K562 (cell line): Measurements from ENCODE around the gene LMBR1. TPM values are rescaled to one million over a fixed set of nuclear protein-coding genes. Genes with fewer than 3 reads are reported as not detected.
A peak's percentile ranks its signal among the peaks of the same experiment; 100 is the strongest.

Experiments used
- ATAC-seq: fragments of 200-7000 bp; cut with Tn5 transposase; 3 replicates; pipeline ENCODE4 v1.9.1; 2020; ENCODE audit warnings: moderate library complexity
- BruUV-seq: library from RNA; stranded (reverse); fragments of 400-500 nt; replicated peaks from 2 replicates; lab custom pipeline; 2021; lab: Mats Ljungman, UMichigan
- CTCF ChIA-PET: fragments of 300-600 bp; formaldehyde crosslinking; extraction: SDS; loops from one replicate; lab custom pipeline; 2021; ENCODE audit warnings: low intra/inter-chr PET ratio; lab: Yijun Ruan, JAX
- POLR2A ChIA-PET: fragments of 300-600, 350-650 bp; sonication (Branson Sonifier 250); formaldehyde crosslinking; extraction: SDS; loops from one replicate; lab custom pipeline; 2021; ENCODE audit warnings: antibody characterized with exemption, inconsistent platforms; lab: Yijun Ruan, JAX
- DNase-seq, 4 experiments: peaks; one replicate each; pipeline versions ENCODE4 v3.0.0 to v3.0.0-alpha.2; 2011 to 2018; ENCODE audit warnings: low spot score in 3 of 4, mixed read lengths in 3 of 4; ENCODE audit errors: extremely low read depth in 1 of 4
- FAIRE-seq: peaks from 2 replicates; lab custom pipeline; 2011; peaks lifted over from hg19 to GRCh38; lab: Jason Lieb, UNC
- H2AFZ ChIP-seq: 2 replicates; pipeline ENCODE4 v1.6.0; 2011; ENCODE audit warnings: low read depth, low read length, control low read depth, inconsistent platforms
- H3K27ac ChIP-seq: fragments of 200-600 bp; 3 replicates; pipeline ENCODE4 v1.8.0; 2011; ENCODE audit warnings: low read depth, mild to moderate bottlenecking, control low read depth, inconsistent platforms, low read length, moderate library complexity, mixed read lengths; ENCODE audit errors: extremely low read depth
- H3K27me3 ChIP-seq, 2 experiments: fragments of 300-600 bp in 1 of 2; 2 replicates in 1 of 2; 3 replicates in 1 of 2; pipeline versions ENCODE4 v1.6.0 to v1.8.0; 2011; ENCODE audit warnings: inconsistent platforms in 2 of 2, low read length in 2 of 2, mild to moderate bottlenecking in 1 of 2, mixed read lengths in 1 of 2, moderate library complexity in 1 of 2; ENCODE audit not compliant: control insufficient read depth in 2 of 2, insufficient read depth in 2 of 2
- H3K36me3 ChIP-seq: fragments of 300-600 bp; 3 replicates; pipeline ENCODE4 v1.8.0; 2011; ENCODE audit warnings: mild to moderate bottlenecking, low read length, inconsistent platforms; ENCODE audit not compliant: control insufficient read depth, insufficient read depth
- H3K4me1 ChIP-seq, 2 experiments: fragments of 200-600 bp in 1 of 2; replicated peaks in 1 of 2; 2 replicates in 1 of 2; 3 replicates in 1 of 2; pipeline versions ENCODE4 v1.5.1 to v1.8.0; 2011; ENCODE audit warnings: inconsistent platforms in 2 of 2, low read length in 2 of 2, mild to moderate bottlenecking in 1 of 2, mixed read lengths in 1 of 2, moderate library complexity in 1 of 2; ENCODE audit not compliant: control insufficient read depth in 2 of 2, insufficient read depth in 2 of 2
- H3K4me2 ChIP-seq: 2 replicates; pipeline ENCODE4 v1.6.1; 2011; ENCODE audit warnings: low read length, control low read depth, inconsistent platforms, mixed read lengths; ENCODE audit not compliant: insufficient read depth
- H3K4me3 ChIP-seq: fragments of 200-600 bp; sonication (generic), shearing (Covaris generic); 2 replicates; pipeline ENCODE4 v1.5.1; 2016; ENCODE audit warnings: control low read depth, inconsistent platforms
- H3K79me2 ChIP-seq: fragments of 200-600 bp; 3 replicates; pipeline ENCODE4 v1.8.0; 2011; ENCODE audit warnings: low read length, inconsistent platforms; ENCODE audit not compliant: control insufficient read depth, insufficient read depth
- H3K9ac ChIP-seq, 2 experiments: 2 replicates each; pipeline versions ENCODE4 v1.6.0 to v1.6.1; 2011; ENCODE audit warnings: low read depth in 2 of 2, low read length in 2 of 2, control low read depth in 1 of 2, inconsistent platforms in 1 of 2, mild to moderate bottlenecking in 1 of 2, mixed read lengths in 1 of 2; ENCODE audit not compliant: insufficient read depth in 1 of 2
- H3K9me1 ChIP-seq: one replicate; pipeline ENCODE4 v1.6.0; 2011; ENCODE audit warnings: inconsistent platforms, mild to moderate bottlenecking, low read length, moderate library complexity; ENCODE audit not compliant: control insufficient read depth, insufficient read depth
- H3K9me3 ChIP-seq: replicated peaks from 2 replicates; pipeline ENCODE4 v1.5.1; 2011; ENCODE audit warnings: low read depth, low read length, inconsistent platforms; ENCODE audit not compliant: control insufficient read depth, insufficient read depth
- H4K20me1 ChIP-seq: replicated peaks from 2 replicates; pipeline ENCODE4 v1.6.1; 2011; ENCODE audit warnings: low read length, inconsistent platforms, mixed read lengths; ENCODE audit not compliant: control insufficient read depth, insufficient read depth
- KLF1 ChIP-seq: fragments of 450-650 bp; IDR thresholded peaks from 2 replicates; pipeline ENCODE4 v1.6.1; 2016; ENCODE audit warnings: missing genetic modification characterization, missing compliant biosample characterization
- WHSC1 ChIP-seq: IDR thresholded peaks from one replicate; pipeline ENCODE4 v1.6.1; 2012; ENCODE audit warnings: low read length, control low read depth, inconsistent platforms
- WGBS: fragments of 100-300 bp; shearing (Covaris generic); methylation state at CpG from one replicate; pipeline ENCODE4 v1.1.6; 2016; ENCODE audit warnings: low coverage, mixed read lengths; ENCODE audit not compliant: insufficient coverage; ENCODE audit errors: missing lambda C conversion rate; 5-methylcytosine and 5-hydroxymethylcytosine counted together
- in situ Hi-C: fragments of 300-500 bp; cut with MboI; formaldehyde crosslinking; loops from 4 replicates; pipeline ENCODE4 v1.15.0; 2018; ENCODE audit warnings: inconsistent platforms, mixed read lengths
- intact Hi-C: fragments of 100-400 bp; cut with micrococcal nuclease; formaldehyde crosslinking; loops from 2 replicates; pipeline ENCODE4 v1.14.2; 2022
- polyA plus RNA-seq, 8 experiments: library from polyadenylated mRNA; depleted of rRNA in 4 of 8; stranded (reverse) in 5 of 8; unstranded in 3 of 8; fragments of >200 nt; fragmentation: Nextera tagmentation in 2 of 8; fragmentation: Illumina TruSeq in 1 of 8; extraction: Ambion mirVana in 2 of 8; extraction: Trizol in 1 of 8; gene quantifications; 2 replicates each; pipeline versions ENCODE4 v1.2.1 to v1.2.3, GENCODE V29; 2011 to 2014; ENCODE audit warnings: inconsistent platforms in 1 of 8, missing spikeins in 1 of 8
- total RNA-seq, 7 experiments: library from RNA; depleted of rRNA in 6 of 7; stranded (reverse); fragments of >200 nt in 6 of 7; fragmentation: Illumina TruSeq in 2 of 7; extraction: Trizol in 2 of 7; gene quantifications; 2 replicates each; pipeline versions ENCODE4 v1.2.1 to v1.2.3, GENCODE V29; 2011 to 2021; ENCODE audit warnings: low replicate concordance in 1 of 7
- TF ChIP-seq, protein P1 (sequence below): sonication (generic); formaldehyde crosslinking; IDR thresholded peaks from 2 replicates; pipeline ENCODE4 v1.8.1; 2023; ENCODE audit warnings: mild to moderate bottlenecking, missing genetic modification reagents

Gene LMBR1
- total and polyA plus RNA-seq, 9 of the 15 experiments (the other 6 are each of a cell fraction or from before 2014, with no cell fraction given) = 7.7 to 90.0 (median 59.9) TPM

DNA sequence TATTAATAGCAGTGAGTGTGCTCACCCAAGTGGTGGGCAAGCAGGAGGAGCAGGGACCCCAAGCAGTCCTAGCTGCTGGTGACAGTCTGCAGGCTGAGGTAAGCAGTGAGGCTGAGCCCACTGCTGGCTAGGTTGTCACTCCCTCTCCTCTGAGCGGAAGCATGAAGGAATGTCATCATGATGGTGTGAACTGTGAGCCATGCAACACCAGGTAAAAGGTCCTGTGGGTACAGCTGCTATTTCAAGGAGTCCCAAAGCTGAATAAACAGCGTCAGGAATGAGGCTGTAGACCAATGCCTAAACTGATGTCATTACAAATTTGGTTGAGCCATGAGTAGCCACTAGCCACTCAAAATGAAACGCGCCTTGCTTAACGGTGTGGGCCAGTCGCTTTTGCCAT is 126.3 kb downstream of the LMBR1 start:
- no peak overlapping the region for H2AFZ ChIP-seq
- 93% methylated on average over 6 of the region's 6 CpGs for whole genome bisulfite sequencing
- H3K9ac ChIP-seq = no peak overlapping the region
- no peak overlapping the region for H3K4me2 ChIP-seq
- FAIRE-seq = no peak
- ChIA-PET CTCF (no interaction called here), POLR2A (no interaction called here)
- peak; percentile 14; the same call in 2 of the 3 replicates for ATAC-seq
- H3K4me3 ChIP-seq = no peak overlapping the region
- H3K27ac ChIP-seq = no peak overlapping the region
- in situ Hi-C loops (no loop called here), intact Hi-C loops (loop anchor here (5.0 kb wide), 1 partner anchor 204 kb away; no protein-coding TSS in a partner anchor)
- H3K79me2 ChIP-seq = 0 out of 3 replicates have a peak, but pooled peaks cover 9% of the 10 kb centered on the region
- peaks cover 0 to 5% of the 10 kb centered on the region in 2 experiments; a peak in 3 of 5 replicates for H3K4me1 ChIP-seq
- no peaks in the 10 kb centered on the region for H3K9me3 ChIP-seq
- H3K36me3 ChIP-seq = peaks cover 16% of the 10 kb centered on the region; the same call in 2 of the 3 replicates
- 0 out of 2 replicates have a peak, but pooled peaks cover 3% of the 10 kb centered on the region for H4K20me1 ChIP-seq
- H3K9me1 ChIP-seq = no peaks in the 10 kb centered on the region
- no TSS peak for BruUV-seq
- no peak for DNase-seq
- TF ChIP-seq, protein P1, sequence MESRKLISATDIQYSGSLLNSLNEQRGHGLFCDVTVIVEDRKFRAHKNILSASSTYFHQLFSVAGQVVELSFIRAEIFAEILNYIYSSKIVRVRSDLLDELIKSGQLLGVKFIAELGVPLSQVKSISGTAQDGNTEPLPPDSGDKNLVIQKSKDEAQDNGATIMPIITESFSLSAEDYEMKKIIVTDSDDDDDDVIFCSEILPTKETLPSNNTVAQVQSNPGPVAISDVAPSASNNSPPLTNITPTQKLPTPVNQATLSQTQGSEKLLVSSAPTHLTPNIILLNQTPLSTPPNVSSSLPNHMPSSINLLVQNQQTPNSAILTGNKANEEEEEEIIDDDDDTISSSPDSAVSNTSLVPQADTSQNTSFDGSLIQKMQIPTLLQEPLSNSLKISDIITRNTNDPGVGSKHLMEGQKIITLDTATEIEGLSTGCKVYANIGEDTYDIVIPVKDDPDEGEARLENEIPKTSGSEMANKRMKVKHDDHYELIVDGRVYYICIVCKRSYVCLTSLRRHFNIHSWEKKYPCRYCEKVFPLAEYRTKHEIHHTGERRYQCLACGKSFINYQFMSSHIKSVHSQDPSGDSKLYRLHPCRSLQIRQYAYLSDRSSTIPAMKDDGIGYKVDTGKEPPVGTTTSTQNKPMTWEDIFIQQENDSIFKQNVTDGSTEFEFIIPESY = peak; percentile 41; the same call in 1 of the 2 replicates
- TF ChIP-seq WHSC1 = peak; percentile 32
- no peak for TF ChIP-seq KLF1 (tag)
- no peaks in the 10 kb centered on the region for H3K27me3 ChIP-seq
